Prostate gland (tissue), 2 donors: ENCODE measurements around the gene TSHZ2.

Experiments used
- CTCF ChIP-seq, 4 experiments: fragments of 200-600 bp in 2 of 4; fragments of 450-650 bp in 2 of 4; sonication (generic) in 2 of 4; IDR thresholded peaks; 1 replicate in 3 of 4; 2 replicates in 1 of 4; pipeline ENCODE4 v1.5.1; 2016 to 2019; ENCODE audit warnings: antibody characterized with exemption in 4 of 4, mild to moderate bottlenecking in 2 of 4, moderate library complexity in 2 of 4
- POLR2A ChIP-seq: fragments of 450-650 bp; IDR thresholded peaks from one replicate; pipeline ENCODE4 v1.6.1; 2016; ENCODE audit warnings: antibody characterized with exemption, mild to moderate bottlenecking
- POLR2AphosphoS5 ChIP-seq: sonication (generic); formaldehyde crosslinking; IDR thresholded peaks from one replicate; pipeline ENCODE4 v1.6.1; 2017; ENCODE audit warnings: antibody characterized with exemption

GRCh38 chr20:53179749-53180148, 207.6 kb downstream of the TSHZ2 start:
- TF ChIP-seq POLR2A: no peak
- TF ChIP-seq POLR2AphosphoS5: no peak
- no peak for TF ChIP-seq CTCF (IDR thresholded peaks at IDR 0.05)
